Measurements from ENCODE around the gene SLC5A11. TPM values are rescaled to one million over a fixed set of nuclear protein-coding genes. Genes with fewer than 3 reads are reported as not detected.

SLC5A11 gene
- total RNA-seq, 1 experiment from 2014 or later = 0.22 TPM

DNA sequence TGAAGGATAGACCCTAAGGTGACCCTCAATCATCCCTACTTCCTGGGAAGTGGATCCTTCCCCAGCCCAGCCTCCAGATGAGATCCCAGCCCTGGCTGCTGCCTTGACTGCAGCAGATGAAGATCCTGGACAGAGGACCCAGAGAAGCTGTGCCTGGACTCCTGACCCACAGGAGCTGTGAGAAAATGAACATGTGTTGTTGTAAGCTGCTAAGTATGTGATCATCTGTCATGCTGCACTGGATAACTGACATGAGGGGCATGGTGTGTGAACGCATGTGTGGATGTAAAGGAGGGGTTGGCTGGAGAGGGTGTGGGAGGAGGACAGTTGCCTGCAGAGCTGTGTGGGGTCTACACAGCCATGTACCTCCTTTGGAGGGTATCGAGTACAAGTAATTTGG, 69.3 kb downstream of the SLC5A11 start:
- H3K79me2 ChIP-seq (ENCODE audit: insufficient read depth, low read length) = no peaks in the 10 kb centered on the region
- TF ChIP-seq, protein P1, sequence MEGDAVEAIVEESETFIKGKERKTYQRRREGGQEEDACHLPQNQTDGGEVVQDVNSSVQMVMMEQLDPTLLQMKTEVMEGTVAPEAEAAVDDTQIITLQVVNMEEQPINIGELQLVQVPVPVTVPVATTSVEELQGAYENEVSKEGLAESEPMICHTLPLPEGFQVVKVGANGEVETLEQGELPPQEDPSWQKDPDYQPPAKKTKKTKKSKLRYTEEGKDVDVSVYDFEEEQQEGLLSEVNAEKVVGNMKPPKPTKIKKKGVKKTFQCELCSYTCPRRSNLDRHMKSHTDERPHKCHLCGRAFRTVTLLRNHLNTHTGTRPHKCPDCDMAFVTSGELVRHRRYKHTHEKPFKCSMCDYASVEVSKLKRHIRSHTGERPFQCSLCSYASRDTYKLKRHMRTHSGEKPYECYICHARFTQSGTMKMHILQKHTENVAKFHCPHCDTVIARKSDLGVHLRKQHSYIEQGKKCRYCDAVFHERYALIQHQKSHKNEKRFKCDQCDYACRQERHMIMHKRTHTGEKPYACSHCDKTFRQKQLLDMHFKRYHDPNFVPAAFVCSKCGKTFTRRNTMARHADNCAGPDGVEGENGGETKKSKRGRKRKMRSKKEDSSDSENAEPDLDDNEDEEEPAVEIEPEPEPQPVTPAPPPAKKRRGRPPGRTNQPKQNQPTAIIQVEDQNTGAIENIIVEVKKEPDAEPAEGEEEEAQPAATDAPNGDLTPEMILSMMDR (conservative IDR thresholded peaks at IDR 0.05) = no peak
- H3K79me1 ChIP-seq (ENCODE audit: insufficient read depth, low read depth, low read length, poor library complexity, severe bottlenecking) = no peaks in the 10 kb centered on the region
- no peak overlapping the region for H3K9ac ChIP-seq (ENCODE audit: extremely low read depth, insufficient read length, low read length)
- H2BK120ac ChIP-seq (ENCODE audit: low read depth, low read length, poor library complexity, severe bottlenecking) = no peak overlapping the region
- H4K20me1 ChIP-seq (ENCODE audit: control insufficient read depth, insufficient read depth, insufficient read length) = no peaks in the 10 kb centered on the region
- no peak overlapping the region for H3K4ac ChIP-seq (ENCODE audit: low read depth, low read length)
- H3K18ac ChIP-seq (ENCODE audit: insufficient read length, low read depth, low read length) = no peak overlapping the region
- no peak overlapping the region for H4K8ac ChIP-seq (replicated peaks; ENCODE audit: insufficient read length, low read depth, low read length)
- H2BK5ac ChIP-seq (ENCODE audit: insufficient read length, low read length) = no peak overlapping the region
- no CpG with 5 or more reads among the region's 2 CpGs for WGBS (ENCODE audit: extremely low coverage, insufficient read length, low lambda C conversion rate)
- no peak overlapping the region for H2BK15ac ChIP-seq (ENCODE audit: low read depth, low read length)
- no peak overlapping the region for H4K5ac ChIP-seq (ENCODE audit: insufficient read length, low read depth, low read length)
- no peak overlapping the region for H2BK20ac ChIP-seq (ENCODE audit: low read depth, low read length, poor library complexity, severe bottlenecking)
- no peak overlapping the region for H3K14ac ChIP-seq (ENCODE audit: insufficient read depth, low read length)
- H3K27me3 ChIP-seq (ENCODE audit: insufficient read depth, low read length) = no peaks in the 10 kb centered on the region
- no peak overlapping the region for H2AFZ ChIP-seq (ENCODE audit: low read length)
- no peak overlapping the region for H3T11ph ChIP-seq (ENCODE audit: low read length)
- H3K4me1 Mint-ChIP-seq = peaks cover 10 to 11% of the 10 kb centered on the region in 2 experiments; a peak in 3 of 4 replicates
- H3K23ac ChIP-seq (ENCODE audit: insufficient read length, low read depth, low read length) = no peak overlapping the region
- no peak overlapping the region for H3K4me3 Mint-ChIP-seq
- H3K4me1 ChIP-seq (ENCODE audit: insufficient read depth, low read length) = no peaks in the 10 kb centered on the region
- H3K27me3 Mint-ChIP-seq (ENCODE audit: low read depth) = peaks cover 2% of the 10 kb centered on the region; the same call in 1 of the 2 replicates
- H3K27ac Mint-ChIP-seq = peak overlapping the region in 1 of 3 experiments; percentile 8; a peak in 2 of 7 replicates
- DNase-seq = no peak
- no peaks in the 10 kb centered on the region for H3K23me2 ChIP-seq (ENCODE audit: insufficient read length, low read depth, low read length, poor library complexity, severe bottlenecking)
- H3K4me2 ChIP-seq (ENCODE audit: insufficient read depth, insufficient read length, low read length) = no peak overlapping the region
- H3K9me3 ChIP-seq (ENCODE audit: control insufficient read depth, low read depth, low read length) = no peaks in the 10 kb centered on the region
- no peak overlapping the region for H3K27ac ChIP-seq (ENCODE audit: insufficient read length, low read depth, low read length)
- no peak overlapping the region for H4K91ac ChIP-seq (ENCODE audit: insufficient read length, low read depth, low read length)
- H2AK5ac ChIP-seq (ENCODE audit: insufficient read length, low read length) = no peak overlapping the region
- no peaks in the 10 kb centered on the region for H3K9me3 Mint-ChIP-seq
- peaks cover 5 to 22% (median 9%) of the 10 kb centered on the region in 3 experiments; a peak in 5 of 7 replicates for H3K36me3 Mint-ChIP-seq (ENCODE audit: insufficient read depth in 1 of 3, low read depth in 3 of 3)
- H3K56ac ChIP-seq (ENCODE audit: insufficient read length, low read depth, low read length) = no peak overlapping the region
- no peak overlapping the region for H2BK12ac ChIP-seq (ENCODE audit: insufficient read length, low read depth, low read length)

Measured in H9 (cell line).